NT2/D1 (cell line): ENCODE measurements around the gene IDH3A.

Source experiments
- SUZ12 ChIP-seq: IDR thresholded peaks from 2 replicates; pipeline ENCODE4 v1.6.1; 2011; ENCODE audit not compliant: insufficient read length, insufficient read depth; ENCODE audit errors: extremely low read depth
- YY1 ChIP-seq: IDR thresholded peaks from 2 replicates; pipeline ENCODE4 v1.6.1; 2011; ENCODE audit not compliant: insufficient read length, insufficient read depth
- ZNF274 ChIP-seq: IDR thresholded peaks from 2 replicates; pipeline ENCODE4 v1.6.1; 2011; ENCODE audit warnings: mild to moderate bottlenecking, low read depth, low read length

GRCh38 chr15:78164010-78164409, 14.8 kb downstream of the IDH3A start:
- TF ChIP-seq SUZ12 (no peak), ZNF274 (no peak), YY1 (no peak)
